ENCODE results near the gene SDCCAG8. TPM values are rescaled to one million over a fixed set of nuclear protein-coding genes. Genes with fewer than 3 reads are reported as not detected.

SDCCAG8 gene
- total and polyA plus RNA-seq, 2 of the 8 experiments (the other 6 are each of a cell fraction or from before 2014, with no cell fraction given): 15.6 to 21.0 TPM

DNA sequence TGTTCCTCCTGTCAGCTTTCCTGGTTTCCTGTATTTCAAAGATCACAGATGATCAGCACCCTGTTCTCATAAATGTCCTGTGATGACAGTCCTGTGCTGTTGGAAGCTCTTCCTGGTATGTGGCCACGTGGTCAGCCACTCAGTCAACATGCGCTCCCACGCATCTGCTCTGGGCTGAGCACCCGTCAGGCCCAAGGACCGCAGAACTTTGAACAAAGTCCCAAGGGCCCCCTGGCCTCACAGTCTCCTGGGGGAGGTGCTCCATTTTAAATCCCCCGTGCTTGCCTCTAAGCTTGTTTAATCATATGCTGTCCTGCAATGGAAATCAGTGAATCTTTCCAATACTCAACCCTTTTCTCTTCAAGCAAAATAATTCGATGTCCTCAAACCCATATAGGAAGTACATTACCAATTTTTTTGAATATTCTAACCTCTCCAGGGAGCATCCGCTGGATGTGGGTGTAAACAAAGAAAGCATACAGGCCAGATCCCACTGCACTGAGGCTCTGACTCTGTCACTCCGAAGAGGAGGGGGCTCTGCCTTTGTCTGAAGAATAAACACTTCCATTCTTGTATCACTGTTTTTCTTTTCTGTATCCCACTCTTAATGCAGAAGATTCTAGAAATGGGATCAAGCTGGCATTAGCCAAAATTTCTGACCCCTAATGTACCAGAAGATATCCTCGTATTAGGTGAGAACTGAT is 250.3 kb downstream of the SDCCAG8 start:
- Histone ChIP-seq H3K18ac (ENCODE audit: extremely low read depth, low read length) (no peak overlapping the region), H3K4ac (replicated peaks; ENCODE audit: insufficient read length, low read depth, low read length) (no peak overlapping the region), H4K20me1 (replicated peaks in 1 of 2; ENCODE audit: control insufficient read depth in 1 of 2, insufficient read depth in 2 of 2, low read length in 2 of 2) (no peaks in the 10 kb centered on the region), H3K23ac (ENCODE audit: insufficient read length) (no peak overlapping the region), H3K4me2 (ENCODE audit: insufficient read depth in 1 of 2, low read depth in 2 of 2, low read length in 2 of 2) (no peak overlapping the region), H4K5ac (ENCODE audit: insufficient read length, low read depth, low read length) (no peak overlapping the region), H2AK5ac (ENCODE audit: low read depth, low read length) (no peak overlapping the region), H3K79me2 (ENCODE audit: control insufficient read depth in 1 of 2, insufficient read depth in 2 of 2, low read length in 2 of 2) (no peaks in the 10 kb centered on the region), H2BK15ac (ENCODE audit: low read length) (no peak overlapping the region), H3K27me3 (replicated peaks in 1 of 4; ENCODE audit: control insufficient read depth in 3 of 4, extremely low read depth in 1 of 4, insufficient read depth in 3 of 4, low read length in 3 of 4) (no peaks in the 10 kb centered on the region), H2AFZ (ENCODE audit: low read length) (no peak overlapping the region), H4K91ac (replicated peaks; ENCODE audit: insufficient read length, low read length) (no peak overlapping the region), H2BK12ac (ENCODE audit: low read depth, low read length) (no peak overlapping the region), H3K9me3 (ENCODE audit: insufficient read depth in 2 of 2, low read depth in 1 of 2, low read length in 1 of 2) (no peaks in the 10 kb centered on the region), H3K56ac (replicated peaks; ENCODE audit: insufficient read length, low read depth, low read length) (no peak overlapping the region), H3K36me3 (ENCODE audit: control insufficient read depth in 2 of 4, insufficient read depth in 4 of 4, low read length in 3 of 4) (no peaks in the 10 kb centered on the region; a peak in 2 of 8 replicates), H3K27ac (ENCODE audit: low read depth, low read length) (no peak overlapping the region), H3K4me1 (replicated peaks in 1 of 4; ENCODE audit: control insufficient read depth in 3 of 4, insufficient read depth in 4 of 4, low read length in 3 of 4) (peaks cover 0 to 12% (median 6%) of the 10 kb centered on the region in 4 experiments; a peak in 6 of 7 replicates), H3K23me2 (ENCODE audit: low read depth, low read length) (no peaks in the 10 kb centered on the region), H2BK20ac (ENCODE audit: low read length) (no peak overlapping the region), H2BK5ac (ENCODE audit: low read depth, low read length) (no peak overlapping the region), H2BK120ac (replicated peaks; ENCODE audit: low read depth, low read length) (no peak overlapping the region), H4K8ac (ENCODE audit: extremely low read depth, insufficient read depth, low read length) (no peak overlapping the region), H3K79me1 (ENCODE audit: low read depth, low read length) (no peaks in the 10 kb centered on the region), H3K4me3 (ENCODE audit: extremely low read depth in 1 of 4, insufficient read depth in 2 of 4, low read depth in 3 of 4, low read length in 4 of 4) (no peak overlapping the region), H3K9ac (replicated peaks in 1 of 4; ENCODE audit: extremely low read depth in 1 of 4, low read depth in 3 of 4, low read length in 3 of 4) (no peak overlapping the region), H3K14ac (ENCODE audit: insufficient read length) (no peak overlapping the region)
- no peak for TF ChIP-seq SIN3A (conservative IDR thresholded peaks at IDR 0.05 in 1 of 2, IDR thresholded peaks at IDR 0.05 in 1 of 2; ENCODE audit: low read depth in 1 of 2, low read length in 2 of 2)
- no peak for TF ChIP-seq CHD1 (IDR thresholded peaks at IDR 0.05; ENCODE audit: low read depth, low read length)
- TF ChIP-seq EZH2 (IDR thresholded peaks at IDR 0.05; ENCODE audit: low read depth, low read length, severe bottlenecking): no peak
- TF ChIP-seq, protein P1, sequence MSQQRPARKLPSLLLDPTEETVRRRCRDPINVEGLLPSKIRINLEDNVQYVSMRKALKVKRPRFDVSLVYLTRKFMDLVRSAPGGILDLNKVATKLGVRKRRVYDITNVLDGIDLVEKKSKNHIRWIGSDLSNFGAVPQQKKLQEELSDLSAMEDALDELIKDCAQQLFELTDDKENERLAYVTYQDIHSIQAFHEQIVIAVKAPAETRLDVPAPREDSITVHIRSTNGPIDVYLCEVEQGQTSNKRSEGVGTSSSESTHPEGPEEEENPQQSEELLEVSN (IDR thresholded peaks at IDR 0.05): no peak
- TF ChIP-seq RNF2 (IDR thresholded peaks at IDR 0.05; ENCODE audit: borderline replicate concordance, low read depth, low read length, missing control alignments, poor library complexity, severe bottlenecking): no peak
- TF ChIP-seq, protein P2, sequence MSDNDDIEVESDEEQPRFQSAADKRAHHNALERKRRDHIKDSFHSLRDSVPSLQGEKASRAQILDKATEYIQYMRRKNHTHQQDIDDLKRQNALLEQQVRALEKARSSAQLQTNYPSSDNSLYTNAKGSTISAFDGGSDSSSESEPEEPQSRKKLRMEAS (IDR thresholded peaks at IDR 0.05): no peak
- no peak for TF ChIP-seq KDM5A (IDR thresholded peaks at IDR 0.05; ENCODE audit: low read length)
- POLR2A ChIA-PET (ENCODE audit: partially characterized antibody): no interaction called here
- 92% methylated on average over 10 of the region's 10 CpGs; no CpG with 5 or more reads in 1 of the 2 experiments for WGBS, 2 experiments (ENCODE audit: extremely low coverage in 1 of 2, insufficient coverage in 1 of 2, insufficient read length in 1 of 2, insufficient replicate concordance in 2 of 2, low coverage in 1 of 2, low lambda C conversion rate in 2 of 2, missing lambda C conversion rate in 1 of 2)
- DNase-seq (ENCODE audit: low read depth in 1 of 2, low spot score in 2 of 2): no peak
- FAIRE-seq: no peak
- CTCF ChIA-PET (ENCODE audit: partially characterized antibody): interaction anchor here (0.8 to 1.9 kb wide), 5 partner anchors 14 to 162 kb away, joined by 3 to 9 read pairs (median 3); no protein-coding TSS in a partner anchor

All from H1 (cell line).